ENCODE measurements around the gene SORCS2.

SORCS2 gene

GRCh38 chr4:7678318-7678852 lies 486.0 kb downstream of the SORCS2 start:
- H3K9me2 ChIP-seq (ENCODE audit: low read depth, low read length): no peaks in the 10 kb centered on the region
- H2AFZ ChIP-seq (ENCODE audit: low read length): no peak overlapping the region
- no peaks in the 10 kb centered on the region for H3K27me3 ChIP-seq (ENCODE audit: insufficient read depth, low read length)
- no peak overlapping the region for H3K9ac ChIP-seq (ENCODE audit: low read length)
- H3K4me3 ChIP-seq (ENCODE audit: low read depth, low read length, poor library complexity, severe bottlenecking): no peak overlapping the region
- no peak overlapping the region for H3K4me2 ChIP-seq (ENCODE audit: low read length)
- no peaks in the 10 kb centered on the region for H3F3A ChIP-seq (ENCODE audit: insufficient read depth, low read length)
- H4K20me1 ChIP-seq (ENCODE audit: insufficient read depth, low read length): no peaks in the 10 kb centered on the region
- TF ChIP-seq, protein P1, sequence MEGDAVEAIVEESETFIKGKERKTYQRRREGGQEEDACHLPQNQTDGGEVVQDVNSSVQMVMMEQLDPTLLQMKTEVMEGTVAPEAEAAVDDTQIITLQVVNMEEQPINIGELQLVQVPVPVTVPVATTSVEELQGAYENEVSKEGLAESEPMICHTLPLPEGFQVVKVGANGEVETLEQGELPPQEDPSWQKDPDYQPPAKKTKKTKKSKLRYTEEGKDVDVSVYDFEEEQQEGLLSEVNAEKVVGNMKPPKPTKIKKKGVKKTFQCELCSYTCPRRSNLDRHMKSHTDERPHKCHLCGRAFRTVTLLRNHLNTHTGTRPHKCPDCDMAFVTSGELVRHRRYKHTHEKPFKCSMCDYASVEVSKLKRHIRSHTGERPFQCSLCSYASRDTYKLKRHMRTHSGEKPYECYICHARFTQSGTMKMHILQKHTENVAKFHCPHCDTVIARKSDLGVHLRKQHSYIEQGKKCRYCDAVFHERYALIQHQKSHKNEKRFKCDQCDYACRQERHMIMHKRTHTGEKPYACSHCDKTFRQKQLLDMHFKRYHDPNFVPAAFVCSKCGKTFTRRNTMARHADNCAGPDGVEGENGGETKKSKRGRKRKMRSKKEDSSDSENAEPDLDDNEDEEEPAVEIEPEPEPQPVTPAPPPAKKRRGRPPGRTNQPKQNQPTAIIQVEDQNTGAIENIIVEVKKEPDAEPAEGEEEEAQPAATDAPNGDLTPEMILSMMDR (IDR thresholded peaks at IDR 0.05; ENCODE audit: low read length): no peak
- no peak for TF ChIP-seq EZH2 (IDR thresholded peaks at IDR 0.05; ENCODE audit: borderline replicate concordance, low read length)
- H3K36me3 ChIP-seq (ENCODE audit: insufficient read depth, low read length): no peaks in the 10 kb centered on the region
- H3K9me3 ChIP-seq (ENCODE audit: low read length): no peaks in the 10 kb centered on the region
- H3K79me2 ChIP-seq (ENCODE audit: insufficient read depth, low read length): no peaks in the 10 kb centered on the region
- H3K27ac ChIP-seq (ENCODE audit: low read depth, low read length, poor library complexity, severe bottlenecking): no peak overlapping the region
- H3K4me1 ChIP-seq (ENCODE audit: insufficient read depth, low read length, severe bottlenecking): no peaks in the 10 kb centered on the region

DNA sequence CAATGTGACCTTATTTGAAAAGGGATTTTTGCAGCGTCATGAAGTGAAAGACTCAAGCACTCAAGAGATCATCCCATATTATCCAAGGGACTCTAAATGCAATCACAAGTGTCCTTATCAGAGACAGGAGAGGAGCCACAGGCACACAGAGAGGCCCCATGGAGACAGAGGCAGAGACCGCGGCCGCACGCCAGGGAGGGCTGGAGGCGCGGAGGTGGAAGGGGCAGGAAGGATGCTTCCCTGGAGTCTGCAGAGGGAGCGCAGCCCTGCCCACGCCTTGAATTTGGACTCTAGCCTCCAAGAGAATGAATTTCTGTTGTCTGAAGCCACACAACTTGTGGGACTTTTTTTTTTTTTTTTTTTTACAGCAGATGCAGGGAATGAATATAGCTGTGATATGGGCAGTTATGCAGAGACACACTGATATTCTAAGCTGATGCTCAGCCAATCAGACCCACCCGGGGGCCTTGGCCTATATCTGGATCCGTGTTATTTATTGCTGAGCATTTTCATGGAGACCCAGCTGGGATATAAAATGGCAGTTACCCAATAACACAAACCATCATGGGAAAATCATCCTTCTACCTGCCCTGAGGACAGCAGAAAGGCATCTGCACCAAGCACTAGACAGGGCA lies 487.2 kb downstream of the SORCS2 start:
- no peak overlapping the region for H2AFZ ChIP-seq (ENCODE audit: low read length)
- H3K9ac ChIP-seq (ENCODE audit: low read length): no peak overlapping the region
- no peak overlapping the region for H3K4me3 ChIP-seq (ENCODE audit: low read depth, low read length, poor library complexity, severe bottlenecking)
- no peaks in the 10 kb centered on the region for H3K4me1 ChIP-seq (ENCODE audit: insufficient read depth, low read length, severe bottlenecking)
- H3K9me3 ChIP-seq (ENCODE audit: low read length): no peaks in the 10 kb centered on the region
- TF ChIP-seq, protein P1 (IDR thresholded peaks at IDR 0.05; ENCODE audit: low read length): no peak
- TF ChIP-seq EZH2 (IDR thresholded peaks at IDR 0.05; ENCODE audit: borderline replicate concordance, low read length): no peak
- H3K9me2 ChIP-seq (ENCODE audit: low read depth, low read length): no peaks in the 10 kb centered on the region
- no peaks in the 10 kb centered on the region for H3F3A ChIP-seq (ENCODE audit: insufficient read depth, low read length)
- no peak overlapping the region for H3K4me2 ChIP-seq (ENCODE audit: low read length)
- no peaks in the 10 kb centered on the region for H3K79me2 ChIP-seq (ENCODE audit: insufficient read depth, low read length)
- H4K20me1 ChIP-seq (ENCODE audit: insufficient read depth, low read length): no peaks in the 10 kb centered on the region
- no peaks in the 10 kb centered on the region for H3K36me3 ChIP-seq (ENCODE audit: insufficient read depth, low read length)
- no peaks in the 10 kb centered on the region for H3K27me3 ChIP-seq (ENCODE audit: insufficient read depth, low read length)
- no peak overlapping the region for H3K27ac ChIP-seq (ENCODE audit: low read depth, low read length, poor library complexity, severe bottlenecking)

DNA sequence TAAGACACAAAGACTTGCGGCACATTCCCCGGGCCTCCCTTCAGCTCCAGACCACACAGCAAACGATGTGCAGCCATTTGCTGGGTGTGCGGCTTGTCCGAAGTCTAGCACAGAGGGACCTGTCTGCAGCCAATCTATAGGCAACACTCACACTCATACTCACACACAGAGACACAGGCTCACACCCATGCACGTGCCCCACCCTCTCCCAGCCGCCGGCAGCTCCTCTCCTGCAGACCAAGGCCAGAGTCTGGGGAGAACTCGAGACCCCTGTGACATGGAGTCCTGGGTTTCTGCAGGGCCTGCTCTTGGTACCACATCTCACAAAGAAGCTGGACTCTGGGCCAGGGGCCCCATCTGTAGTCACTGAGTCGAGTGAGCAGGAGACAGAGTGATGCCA lies 487.8 kb downstream of the SORCS2 start:
- Histone ChIP-seq H3F3A (ENCODE audit: insufficient read depth, low read length) (no peaks in the 10 kb centered on the region), H3K9me2 (ENCODE audit: low read depth, low read length) (no peaks in the 10 kb centered on the region), H3K4me3 (ENCODE audit: low read depth, low read length, poor library complexity, severe bottlenecking) (no peak overlapping the region), H3K9me3 (ENCODE audit: low read length) (no peaks in the 10 kb centered on the region), H4K20me1 (ENCODE audit: insufficient read depth, low read length) (no peaks in the 10 kb centered on the region), H3K36me3 (ENCODE audit: insufficient read depth, low read length) (no peaks in the 10 kb centered on the region), H3K27me3 (ENCODE audit: insufficient read depth, low read length) (no peaks in the 10 kb centered on the region), H3K9ac (ENCODE audit: low read length) (no peak overlapping the region), H2AFZ (ENCODE audit: low read length) (no peak overlapping the region), H3K27ac (ENCODE audit: low read depth, low read length, poor library complexity, severe bottlenecking) (no peak overlapping the region), H3K4me1 (ENCODE audit: insufficient read depth, low read length, severe bottlenecking) (no peaks in the 10 kb centered on the region), H3K79me2 (ENCODE audit: insufficient read depth, low read length) (no peaks in the 10 kb centered on the region), H3K4me2 (ENCODE audit: low read length) (no peak overlapping the region)
- TF ChIP-seq, protein P1 (IDR thresholded peaks at IDR 0.05; ENCODE audit: low read length): no peak
- TF ChIP-seq EZH2 (IDR thresholded peaks at IDR 0.05; ENCODE audit: borderline replicate concordance, low read length): no peak

Data from OCI-LY1 (cell line).